HuH-7.5 (cell line): ENCODE data around the gene IGSF11.
"Not testable (repeated sequence)": the region's sequence is repeated elsewhere in the genome, so short reads cannot be mapped to it uniquely, and the experiment has no call there.

Source experiments
- DNase-seq: peaks from one replicate; pipeline ENCODE4 v3.0.0; 2011; ENCODE audit warnings: low spot score

The IGSF11 gene

DNA sequence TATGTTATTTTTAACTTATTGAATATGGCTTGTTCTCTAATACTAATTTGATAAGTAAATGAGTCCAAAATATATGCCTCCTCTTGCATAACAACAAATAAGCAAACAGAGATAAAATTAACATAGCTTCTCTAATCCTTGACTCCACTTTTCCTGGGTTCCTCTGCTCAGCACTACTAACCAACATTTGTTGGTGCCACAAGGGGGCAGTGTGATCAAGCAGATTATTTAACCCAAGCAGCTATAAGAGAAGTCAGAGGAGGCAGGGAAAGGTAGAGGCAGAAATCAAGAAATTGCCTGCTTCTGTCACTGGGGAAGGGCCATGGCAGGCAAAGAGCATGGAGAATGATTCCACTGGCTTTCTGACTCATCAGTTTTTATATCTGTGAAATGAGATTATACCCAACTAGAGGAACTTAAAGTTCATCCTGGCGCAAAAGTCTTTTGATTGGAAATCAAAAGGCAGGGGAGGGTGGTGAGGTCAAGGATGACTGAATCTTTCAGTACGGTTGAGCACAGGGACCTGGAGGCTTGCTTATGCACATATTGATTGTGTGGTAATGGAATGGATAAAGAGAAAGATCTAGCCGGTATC, 152.2 kb downstream of the IGSF11 start:
- DNase-seq = peak; percentile 6

DNA sequence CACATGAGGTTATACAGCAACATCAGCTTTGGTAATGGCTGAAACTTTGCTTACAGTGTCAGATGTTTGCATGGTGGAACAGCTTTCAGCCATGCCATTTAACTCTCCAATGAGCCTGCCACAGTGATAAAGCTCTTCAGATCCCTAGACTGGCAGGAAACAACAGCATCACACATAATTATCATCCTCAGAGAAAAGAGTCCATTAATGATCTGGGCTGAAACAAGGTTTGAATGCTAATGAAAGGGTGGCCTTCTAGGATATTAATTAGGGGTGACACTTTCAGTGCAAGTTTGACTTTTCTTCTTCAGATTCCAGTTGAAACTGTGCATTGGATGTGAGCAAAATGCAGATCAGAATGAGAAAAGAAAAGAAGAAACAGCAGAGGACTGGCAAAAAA, 166.6 kb downstream of the IGSF11 start:
- DNase-seq = no peak

DNA sequence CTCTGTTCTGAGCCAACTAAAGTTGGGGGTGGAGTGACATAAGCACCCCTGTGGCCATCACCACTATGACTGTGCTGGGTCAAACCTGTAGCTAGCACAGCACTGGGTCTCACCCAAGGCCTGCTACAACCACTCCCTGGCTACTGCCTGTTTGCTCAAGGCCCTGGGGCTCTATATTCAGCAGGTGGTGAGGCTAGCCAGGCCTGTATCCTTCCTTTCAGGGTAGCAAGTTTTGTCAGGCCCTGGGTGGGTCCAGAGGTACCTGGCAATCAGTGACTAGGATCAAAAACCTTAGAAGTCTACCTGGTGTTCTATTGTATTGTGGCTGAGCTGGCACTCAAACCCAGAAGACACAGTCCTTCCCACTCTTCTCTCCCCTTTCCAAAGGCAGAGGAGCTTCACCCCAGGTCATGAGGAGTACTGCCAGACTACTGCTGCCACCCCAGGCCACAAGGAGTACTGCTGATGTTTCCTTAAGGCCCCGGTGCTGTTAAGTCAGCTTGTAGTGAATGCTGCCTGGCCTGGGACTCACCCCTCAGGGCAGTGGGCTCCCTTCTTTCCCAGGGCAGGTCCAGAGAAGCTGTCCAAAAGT, 170.8 kb downstream of the IGSF11 start:
- DNase-seq = no peak

GRCh38 chr3:118859950-118860349, 174.7 kb downstream of the IGSF11 start:
- DNase-seq = no peak

DNA sequence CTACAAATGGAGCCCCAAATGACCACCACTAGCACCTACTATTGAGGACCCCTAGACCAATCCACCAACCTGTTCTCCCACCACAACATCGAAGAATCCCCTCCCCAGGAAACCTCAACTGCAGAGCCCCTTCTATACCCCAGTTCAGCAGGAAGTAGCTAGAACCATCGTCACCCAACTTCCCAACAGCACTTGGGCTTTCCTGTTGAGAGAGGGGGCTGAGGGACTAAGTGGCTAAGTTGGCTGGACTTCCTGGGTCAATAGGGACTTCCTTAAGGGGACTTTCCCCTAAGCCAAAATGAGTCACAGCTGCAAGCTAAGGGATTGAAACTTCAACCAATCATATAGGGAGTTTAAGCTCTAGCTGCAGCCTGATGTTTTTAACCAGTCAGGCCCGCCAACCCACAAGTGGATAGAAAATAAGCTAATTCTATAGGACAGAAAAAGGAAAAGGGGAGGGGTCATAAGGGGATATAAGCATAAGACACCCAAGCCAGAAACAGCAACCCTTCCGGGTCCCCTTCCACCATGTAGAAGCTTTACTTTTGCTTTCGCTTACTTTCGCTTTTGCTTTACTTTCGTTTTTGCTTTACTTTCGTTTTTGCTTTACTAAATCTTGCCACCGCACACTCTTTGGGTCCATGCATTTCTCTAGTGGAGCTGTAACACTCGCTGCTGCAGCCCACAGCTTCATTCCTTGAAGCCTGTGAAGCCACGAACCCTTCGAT, 183.0 kb downstream of the IGSF11 start:
- DNase-seq = not testable (repeated sequence)

DNA sequence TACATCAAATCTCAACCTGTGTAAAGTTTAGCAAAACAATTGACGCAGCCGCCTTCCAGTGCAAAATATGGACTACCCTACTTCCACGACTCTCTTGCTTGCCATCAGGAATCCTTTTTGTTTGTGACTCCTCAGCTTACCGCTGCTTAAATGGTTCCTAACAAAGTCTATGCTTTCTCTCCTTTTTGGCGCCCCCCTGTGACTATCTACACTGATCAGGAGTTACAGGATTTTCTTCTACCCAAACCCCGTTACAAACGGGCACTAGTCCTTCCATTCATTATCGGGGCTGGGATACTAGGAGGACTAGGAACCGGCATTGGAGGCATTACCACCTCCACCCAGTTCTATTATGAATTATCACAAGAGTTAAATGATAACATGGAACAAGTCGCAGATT, 184.0 kb downstream of the IGSF11 start:
- no peak for DNase-seq
